ENCODE data around the gene IRF2.
"Not testable (repeated sequence)": the region's sequence is repeated elsewhere in the genome, so short reads cannot be mapped to it uniquely, and the experiment has no call there.

IRF2 gene

DNA sequence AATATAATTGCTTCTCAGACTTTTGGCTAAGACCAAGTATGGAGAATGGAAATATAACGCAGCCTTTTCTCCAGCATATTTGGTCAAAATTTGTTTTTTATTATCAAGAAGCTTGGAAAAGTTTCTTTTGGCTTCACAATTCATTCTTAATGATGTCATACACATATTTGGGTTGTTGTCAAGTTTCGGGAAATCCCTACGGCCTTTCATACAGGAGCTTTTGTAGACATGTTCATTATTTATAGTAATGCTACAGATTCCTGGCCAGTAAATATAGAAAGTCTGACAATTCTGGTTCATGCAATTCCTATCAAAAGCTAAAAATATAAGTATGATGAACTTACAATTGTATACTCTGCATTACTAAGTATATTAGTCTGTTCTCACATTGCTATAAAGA, 112.9 kb downstream of the IRF2 start:
- DNase-seq: peak; percentile 78

DNA sequence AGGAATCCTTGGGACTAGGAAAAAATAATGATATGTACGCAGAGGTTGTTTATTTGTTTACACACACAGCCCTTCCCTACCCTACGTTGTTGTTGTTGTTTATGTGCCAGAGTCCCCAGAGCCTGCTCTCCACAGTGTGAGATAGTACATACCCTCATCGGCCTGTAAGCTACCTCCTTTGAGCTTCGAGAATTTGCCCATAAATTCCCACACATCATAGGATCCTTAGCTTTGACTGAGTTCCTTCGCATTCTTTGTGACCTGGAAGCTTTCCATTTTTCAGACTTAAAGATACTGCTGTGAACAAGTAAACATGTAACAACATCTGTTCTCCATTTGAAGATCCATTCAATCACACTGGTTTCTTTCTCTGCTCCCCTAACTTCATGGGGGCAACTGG, 114.5 kb downstream of the IRF2 start:
- peak; percentile 31 for DNase-seq

DNA sequence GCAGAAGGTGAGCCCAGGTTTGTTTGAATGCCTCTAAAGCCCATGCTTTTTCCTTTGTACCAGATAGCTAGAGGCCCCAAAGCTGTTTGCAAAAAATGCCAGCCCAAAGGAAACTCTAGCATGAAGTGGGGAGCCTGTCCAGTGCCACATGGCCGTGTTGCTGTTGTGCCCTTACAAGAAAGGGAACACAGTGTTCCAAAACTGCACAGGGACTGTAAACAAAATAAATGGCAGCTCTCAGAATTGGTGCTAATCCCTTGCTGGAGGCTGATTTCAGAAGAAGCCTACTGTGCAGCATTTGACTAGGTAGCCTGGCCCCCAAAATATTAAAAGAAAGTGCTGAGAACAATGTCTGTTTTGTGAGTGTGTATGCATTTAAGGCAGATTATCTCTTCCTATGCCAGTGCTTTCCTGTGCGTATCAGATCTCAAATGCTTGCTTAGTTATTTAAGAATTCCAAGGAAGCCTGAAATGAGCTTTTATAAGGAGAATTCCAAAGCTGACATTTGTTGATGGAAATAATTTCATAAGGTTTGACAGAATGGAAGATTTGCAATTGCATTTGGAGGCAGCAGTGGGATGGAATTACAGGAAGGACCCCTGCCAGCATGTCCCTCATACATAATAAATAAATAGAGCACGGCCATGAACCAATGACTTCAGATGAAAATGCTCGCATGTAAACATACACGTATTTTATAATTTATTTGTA, 115.7 kb downstream of the IRF2 start:
- no peak for DNase-seq

DNA sequence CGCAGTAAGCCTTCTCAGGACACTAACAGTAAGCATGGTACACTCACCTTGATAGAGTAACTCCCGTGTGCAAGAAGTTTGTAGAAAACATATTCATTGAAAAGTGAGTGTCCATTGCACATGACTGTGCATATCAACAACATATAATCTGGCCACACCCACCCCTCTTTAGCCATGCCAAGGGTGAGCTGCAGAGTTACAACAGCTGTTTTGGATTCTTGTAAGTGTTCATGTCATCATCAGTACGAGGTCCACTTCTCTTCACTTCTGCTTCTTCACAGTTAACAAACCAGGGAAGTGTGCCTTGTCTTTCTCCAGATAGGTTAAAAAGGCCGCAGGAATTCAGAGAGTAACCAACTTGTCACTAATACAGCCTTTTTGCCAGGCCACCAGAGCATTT, 116.6 kb downstream of the IRF2 start:
- no peak for DNase-seq

DNA sequence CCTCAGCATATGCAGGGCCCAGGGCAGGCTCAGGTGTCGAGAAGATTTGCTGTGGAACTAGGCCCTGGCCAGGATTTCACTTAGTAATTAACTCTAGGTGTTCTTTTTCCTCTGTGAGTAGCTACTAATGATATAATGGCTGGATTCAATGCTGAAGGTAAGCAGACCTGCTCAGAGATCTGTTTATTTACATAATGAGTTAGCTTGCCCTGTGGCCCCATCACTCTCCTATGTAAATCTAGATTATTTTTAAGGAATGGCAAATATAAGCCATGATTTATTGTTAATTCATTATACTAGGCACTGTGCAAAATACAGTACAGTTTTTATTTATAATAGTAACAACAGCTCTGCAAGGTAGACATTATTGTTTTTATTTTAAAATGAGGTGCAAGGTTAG, 117.2 kb downstream of the IRF2 start:
- no peak for DNase-seq

DNA sequence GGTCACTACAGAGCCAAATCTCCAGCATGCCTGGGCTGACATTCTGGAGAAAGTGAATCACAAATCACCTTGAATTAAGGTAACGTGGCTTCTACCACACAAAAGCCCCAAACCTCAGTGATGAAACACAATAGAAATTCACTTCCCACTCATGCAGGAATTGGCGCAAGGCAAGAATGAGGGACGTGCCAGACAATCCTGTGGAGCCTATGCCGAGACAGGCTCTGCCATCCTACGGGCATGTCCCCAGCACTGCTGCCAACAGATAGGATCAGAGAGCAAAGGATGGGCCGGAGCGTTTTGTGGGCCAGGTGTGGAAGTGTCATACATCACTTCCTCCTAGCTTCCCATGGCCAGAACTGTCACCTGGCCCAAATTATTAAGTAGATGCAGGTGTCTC, 118.0 kb downstream of the IRF2 start:
- DNase-seq: no peak

DNA sequence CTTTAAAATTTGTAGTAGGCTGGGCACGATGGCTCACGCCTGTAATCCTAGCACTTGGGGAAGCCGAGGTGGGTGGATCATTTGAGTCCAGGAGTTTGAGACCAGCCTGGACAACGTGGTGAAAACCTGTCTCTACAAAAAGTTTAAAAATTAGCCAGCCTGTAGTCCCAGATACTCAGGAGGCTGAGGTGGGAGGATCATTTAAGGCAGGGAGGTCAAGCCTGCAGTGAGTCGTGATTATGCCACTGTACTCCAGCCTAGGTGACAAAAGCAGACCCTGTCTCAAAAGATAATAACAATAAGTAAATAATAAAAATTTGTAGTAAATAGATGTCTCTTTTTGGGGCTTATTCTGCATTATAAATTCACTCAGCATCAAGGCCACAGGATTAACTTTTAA, 118.5 kb downstream of the IRF2 start:
- DNase-seq: no peak

DNA sequence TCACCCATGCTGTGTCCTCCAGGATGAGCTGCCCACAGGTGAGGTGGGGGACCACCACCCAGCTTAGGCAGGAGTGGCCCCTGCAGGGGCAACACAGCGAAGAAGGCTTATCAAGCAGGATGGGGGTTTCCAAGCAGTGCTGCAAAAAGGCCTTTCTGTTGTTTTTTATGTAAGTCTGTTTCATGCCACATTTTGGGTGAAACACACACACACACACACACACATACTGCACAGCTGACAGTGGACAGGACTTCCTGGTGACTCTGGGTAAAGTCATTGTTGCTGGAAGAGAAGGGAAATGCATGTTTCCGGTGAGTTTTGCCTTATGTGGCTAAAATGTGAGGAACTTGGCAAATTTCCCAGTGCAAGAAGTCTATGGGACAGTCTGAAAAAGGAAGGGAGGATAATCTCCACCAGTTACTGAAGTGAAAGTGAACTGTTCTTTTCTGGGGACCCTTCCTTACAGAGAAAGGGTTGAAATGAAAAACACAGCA, 119.2 kb downstream of the IRF2 start:
- peak; percentile 92 for DNase-seq

DNA sequence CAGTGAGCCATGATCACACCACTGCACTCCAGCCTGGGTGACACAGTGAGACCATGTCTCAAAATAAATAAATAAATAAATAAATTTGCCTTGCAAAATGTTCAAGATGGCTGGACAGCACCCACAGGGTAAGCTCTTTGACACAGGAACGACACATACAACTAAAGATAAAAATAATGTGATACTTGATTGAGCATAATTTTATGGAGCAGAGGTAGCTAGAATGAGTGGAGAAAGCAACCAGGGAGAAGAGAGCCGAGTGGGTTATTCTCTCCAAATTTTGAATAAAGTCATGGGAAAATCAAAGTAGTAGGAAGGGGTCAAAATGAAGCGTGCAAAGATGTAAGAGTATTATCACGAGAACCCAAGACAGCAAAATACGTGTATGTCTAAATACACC, 121.5 kb downstream of the IRF2 start:
- DNase-seq: no peak

DNA sequence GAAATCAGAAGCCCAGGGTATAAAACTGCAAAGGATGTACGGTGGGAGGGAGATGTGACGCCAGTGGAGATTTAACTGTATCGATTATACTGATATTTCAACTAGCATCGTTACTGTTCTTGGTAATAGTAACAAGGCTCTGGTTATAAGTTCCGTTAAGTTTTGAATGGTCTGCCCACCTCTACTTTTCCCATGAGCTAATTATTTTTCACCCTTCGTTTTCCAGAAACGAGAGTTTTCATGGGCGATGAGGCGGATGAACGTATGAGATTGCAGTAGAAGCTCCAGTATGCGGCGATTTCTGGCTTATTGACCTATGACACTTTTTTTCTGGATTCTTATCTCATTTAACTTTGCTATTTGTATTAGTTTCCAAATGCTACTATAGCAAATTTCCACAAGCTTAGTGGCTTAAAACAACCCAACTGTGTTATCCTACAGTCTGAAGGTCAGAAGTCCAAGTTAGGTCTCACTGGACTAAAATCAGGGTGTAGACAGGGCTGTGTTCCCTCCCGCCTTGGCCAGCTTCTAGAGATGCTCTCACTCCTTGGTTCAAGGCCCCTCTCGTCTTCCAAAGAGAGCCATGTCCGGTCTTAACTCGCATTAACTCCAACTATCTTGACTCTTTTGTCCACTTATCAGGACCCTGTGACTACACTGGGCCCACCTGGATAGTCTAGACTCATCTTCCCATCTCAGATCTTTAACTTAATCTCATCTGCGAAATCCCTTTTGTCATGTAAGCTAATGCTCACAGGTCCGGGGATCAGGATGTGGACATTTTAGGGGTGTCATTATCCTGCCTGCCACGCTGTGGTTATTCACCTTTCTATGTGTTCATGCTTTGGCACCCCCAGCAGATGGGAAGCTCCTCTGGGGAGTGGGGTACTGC, 122.5 kb downstream of the IRF2 start:
- DNase-seq: no peak

DNA sequence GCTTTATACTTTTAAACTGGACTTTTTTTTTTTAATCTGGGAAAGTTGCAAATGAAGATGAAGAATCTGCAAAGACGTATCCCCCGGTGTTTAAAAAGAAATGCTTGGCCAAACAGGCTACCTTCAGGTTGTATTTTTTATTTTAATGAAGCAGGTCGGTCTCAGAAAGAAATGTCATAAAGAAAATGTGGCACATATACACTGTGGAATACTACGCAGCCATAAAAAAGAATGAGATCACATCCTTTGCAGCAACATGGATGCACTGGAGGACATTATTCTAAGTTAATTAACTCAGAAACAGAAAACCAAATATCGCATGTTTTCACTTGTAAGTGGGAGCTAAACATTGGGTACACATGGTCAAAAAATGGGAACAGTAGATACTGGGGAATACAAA, 123.4 kb downstream of the IRF2 start:
- no peak for DNase-seq

DNA sequence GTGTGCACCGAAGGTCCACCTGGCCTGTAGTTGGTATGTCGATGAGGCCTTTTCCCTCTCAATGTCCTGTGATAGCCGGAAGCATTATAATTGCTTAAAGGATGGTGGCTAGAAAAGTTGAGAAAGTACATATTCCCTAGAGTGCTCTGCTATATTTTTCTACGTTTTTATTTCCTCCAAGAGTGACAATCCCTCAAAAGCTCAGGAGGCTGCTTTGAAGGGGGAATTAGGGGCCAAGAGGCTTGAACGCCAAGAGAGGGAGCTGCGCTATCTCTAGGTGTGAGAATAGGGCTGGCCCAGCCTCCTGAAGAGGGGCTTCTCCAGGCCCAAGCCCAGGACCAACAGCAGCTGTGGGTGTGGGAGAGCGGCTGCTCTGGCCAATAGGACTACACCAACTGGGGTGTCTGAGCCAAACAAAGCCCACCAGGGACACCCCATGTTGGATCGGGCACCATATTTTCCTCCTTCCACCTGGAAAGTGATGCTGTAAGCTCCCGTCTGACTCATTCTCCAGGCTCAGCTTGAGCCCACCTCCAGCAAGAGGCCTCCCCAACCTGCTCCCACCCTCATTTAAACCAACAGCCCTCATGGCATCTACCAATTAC, 124.0 kb downstream of the IRF2 start:
- DNase-seq: no peak

DNA sequence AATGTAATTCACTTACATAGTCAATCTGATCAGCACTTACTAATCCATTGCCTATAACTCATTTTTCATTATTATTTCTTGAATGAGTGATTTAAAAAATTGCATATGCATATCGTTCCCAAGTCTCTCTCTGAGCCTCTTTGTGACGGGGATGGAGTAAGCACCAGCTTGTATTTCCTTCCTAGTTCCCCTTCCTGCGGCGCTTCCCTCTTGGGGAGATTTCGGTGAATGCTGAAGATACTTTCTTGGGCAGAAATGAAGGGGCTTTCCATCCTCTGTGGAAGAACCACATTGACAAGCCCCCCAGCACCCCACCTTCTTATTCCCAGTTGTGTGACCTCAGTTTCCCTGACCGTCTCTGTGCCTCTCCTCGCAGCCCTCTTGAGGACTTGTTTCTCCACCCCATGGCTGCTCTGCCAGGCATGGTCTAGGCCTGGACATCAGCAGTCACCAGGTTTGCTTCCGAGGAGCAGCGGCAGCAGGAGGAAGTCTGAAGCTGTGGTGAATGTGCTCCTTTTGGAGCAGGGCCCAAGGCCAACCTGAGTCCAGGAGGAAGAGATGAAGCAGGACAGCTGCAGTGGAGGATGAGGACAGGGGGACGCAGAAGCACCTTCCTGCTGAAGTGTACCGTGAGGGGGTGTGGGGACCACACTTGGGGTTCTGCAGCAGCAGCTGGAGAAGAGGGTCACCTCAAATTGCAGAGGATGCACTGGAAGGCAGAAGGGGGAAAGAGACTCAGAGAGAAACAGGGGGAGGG, 124.9 kb downstream of the IRF2 start:
- DNase-seq: no peak

DNA sequence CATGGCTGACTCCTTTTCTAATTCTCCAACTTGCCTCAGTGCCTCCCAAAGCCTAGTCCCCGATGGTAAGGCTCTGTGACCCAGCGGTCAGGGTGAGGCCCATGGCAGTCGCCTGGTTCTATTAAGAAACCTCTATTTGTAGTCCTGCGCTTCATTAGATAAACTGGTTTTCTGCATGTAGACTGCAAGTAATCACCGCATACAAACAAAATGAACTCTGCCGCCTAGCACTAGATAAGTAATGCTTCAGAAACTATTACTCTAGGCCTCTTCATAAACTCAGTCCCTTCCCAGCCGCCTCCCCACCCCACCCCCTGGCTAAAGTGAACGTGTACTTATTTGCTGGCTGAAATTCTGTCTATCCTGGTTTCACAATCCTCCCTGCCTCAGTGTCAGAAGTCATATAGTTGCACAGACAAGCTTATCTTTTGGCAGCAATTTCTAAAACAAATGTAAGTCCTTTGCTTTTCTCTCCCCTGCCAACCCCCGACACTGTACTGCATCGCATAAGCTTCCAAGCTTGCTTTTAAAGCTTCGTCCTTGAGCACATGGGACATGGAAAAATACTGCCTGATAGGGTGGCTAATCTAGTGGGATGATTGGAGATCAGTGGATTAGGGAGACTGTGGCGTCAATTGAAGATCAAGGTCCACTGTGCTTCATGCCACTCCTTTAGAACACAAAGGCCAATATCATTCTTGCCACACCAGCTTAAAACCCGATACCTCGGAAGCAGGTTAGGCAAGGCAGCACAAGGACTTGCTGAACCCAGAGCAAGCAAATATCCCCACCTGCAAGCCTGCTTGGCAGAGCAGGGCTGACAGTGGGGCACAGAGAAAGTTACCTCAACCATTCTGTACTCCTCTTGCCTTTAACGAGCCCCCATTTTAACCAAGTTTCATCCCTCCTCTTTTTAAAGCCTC, 125.8 kb downstream of the IRF2 start:
- peak; percentile 3 for DNase-seq

DNA sequence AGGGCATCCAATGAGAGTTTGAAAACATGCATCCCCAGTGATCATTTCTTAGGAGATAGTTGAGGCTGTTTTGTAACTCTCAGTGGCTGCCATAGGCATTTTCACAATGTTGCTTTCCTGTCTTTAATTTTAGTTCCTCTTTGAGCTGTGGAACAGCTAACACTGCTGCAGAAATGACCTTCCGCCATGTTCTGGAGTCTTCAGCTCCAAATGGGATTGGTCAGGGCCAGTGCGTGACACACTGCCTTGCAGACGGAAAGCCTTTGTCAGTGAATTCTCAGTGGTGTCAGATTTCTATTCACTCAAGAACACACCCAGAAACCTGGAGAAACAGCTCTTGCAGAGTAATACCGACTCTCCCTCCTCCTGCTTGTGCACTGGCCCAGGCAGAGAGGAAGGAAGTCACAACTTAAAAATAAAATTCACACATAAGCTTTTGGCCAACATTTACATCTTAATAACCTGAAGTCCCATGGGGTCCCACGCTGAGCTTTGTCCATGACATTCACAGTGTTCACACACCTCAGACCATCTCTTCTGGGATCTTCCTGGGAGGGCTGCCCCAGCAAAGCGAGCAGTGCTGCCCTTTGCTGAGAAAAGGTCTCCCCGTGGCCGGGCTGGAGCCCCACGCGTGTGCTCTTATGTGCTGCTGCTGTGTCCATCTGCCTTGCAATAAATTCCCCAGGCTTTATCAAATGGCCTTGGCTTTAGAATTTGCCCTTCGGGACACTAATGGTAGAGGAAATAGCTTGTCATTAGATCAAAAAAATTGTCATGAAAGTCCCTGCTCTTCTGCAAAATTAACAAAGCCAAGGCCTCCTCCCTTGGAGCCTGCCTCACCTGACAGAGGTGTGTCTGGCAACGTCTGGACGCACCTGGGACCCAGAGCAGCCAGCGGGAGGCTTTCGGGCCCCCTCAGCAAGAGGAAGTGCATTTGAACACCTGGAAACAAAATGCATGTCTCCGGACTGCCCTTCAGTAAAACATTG, 126.8 kb downstream of the IRF2 start:
- peak; percentile 51 for DNase-seq

DNA sequence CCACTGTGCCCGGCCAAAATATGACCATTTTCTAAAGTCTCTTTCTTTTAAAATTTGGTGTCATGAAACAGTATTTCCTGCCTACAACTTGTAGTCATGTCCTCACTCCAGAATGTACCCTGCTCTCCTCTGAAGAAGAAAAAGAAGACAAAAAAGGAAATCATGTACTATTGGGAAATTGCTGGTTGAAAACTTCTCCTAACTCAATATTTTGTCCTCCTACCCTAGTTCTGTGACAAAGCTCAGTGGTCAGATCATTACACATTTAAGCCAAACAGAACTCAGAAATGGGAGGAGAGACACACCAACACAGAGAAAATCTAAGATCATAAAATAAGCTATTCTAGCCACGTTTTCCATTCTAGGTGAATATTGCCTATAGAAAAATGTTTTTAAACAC, 127.7 kb downstream of the IRF2 start:
- DNase-seq: no peak

DNA sequence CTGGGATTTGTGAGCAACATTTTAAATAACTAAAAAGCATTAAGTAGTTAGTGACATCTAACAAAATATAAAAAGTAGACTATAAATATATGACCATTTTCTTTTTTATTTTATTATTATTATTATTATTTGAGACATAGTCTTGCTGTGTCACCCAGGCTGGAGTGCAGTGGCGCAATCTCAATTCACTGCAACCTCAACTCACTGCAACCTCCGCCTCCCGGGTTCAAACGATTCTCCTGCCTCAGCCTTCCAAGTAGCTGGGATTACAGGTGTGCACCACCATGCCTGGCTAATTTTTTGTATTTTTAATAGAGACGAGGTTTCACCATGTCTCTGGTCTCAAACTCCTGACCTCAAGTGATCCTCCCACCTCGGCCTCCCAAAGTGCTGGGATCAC, 128.1 kb downstream of the IRF2 start:
- DNase-seq: not testable (repeated sequence)

DNA sequence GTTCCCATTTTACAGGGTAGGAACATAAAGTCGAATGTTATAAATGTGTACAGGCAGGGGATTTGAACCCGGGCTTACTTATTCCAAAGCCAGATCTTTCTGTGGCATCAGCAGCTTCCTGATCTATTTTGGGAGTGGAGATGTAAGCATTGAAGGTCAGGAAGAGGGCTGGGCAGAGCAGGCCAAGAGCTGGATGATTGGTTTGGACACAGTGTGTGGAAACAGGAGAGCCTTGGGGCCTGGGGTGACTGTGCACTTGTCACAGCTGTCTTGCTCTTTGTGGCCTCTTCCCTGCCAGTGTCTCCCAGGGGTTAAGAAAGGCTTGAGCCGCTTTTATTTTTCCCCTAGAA, 128.8 kb downstream of the IRF2 start:
- DNase-seq: no peak

DNA sequence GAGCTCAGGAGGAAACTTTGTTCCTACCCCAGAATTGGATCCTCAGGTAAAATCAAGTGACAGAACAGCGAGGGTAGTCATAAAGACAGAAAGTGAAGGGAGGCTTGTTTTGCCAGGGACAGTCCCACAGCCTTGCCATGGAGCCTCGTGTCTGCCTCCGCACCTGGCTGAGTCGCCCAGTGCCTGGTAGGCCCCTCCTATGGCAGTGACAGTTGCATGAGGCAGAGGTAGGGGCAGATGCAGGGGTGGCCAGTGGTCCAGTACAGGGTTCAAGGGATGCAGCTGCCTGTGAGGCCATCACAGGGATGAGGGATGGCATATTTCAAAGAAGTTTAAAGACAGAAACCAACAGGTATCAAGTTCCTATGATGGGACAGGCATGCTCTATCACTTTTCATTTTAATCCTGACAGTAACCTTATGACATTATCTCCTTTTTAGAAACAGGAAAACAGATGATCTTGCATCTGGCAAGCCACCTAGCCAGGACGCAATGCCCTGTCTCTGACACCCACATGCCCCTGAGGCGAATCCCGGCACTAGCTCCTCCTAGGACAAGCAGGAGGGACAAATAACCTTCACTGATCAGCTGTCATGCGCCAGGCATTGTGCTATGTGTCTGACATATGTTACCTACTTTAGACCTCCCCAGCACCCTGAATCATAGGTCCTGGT, 129.3 kb downstream of the IRF2 start:
- DNase-seq: no peak

DNA sequence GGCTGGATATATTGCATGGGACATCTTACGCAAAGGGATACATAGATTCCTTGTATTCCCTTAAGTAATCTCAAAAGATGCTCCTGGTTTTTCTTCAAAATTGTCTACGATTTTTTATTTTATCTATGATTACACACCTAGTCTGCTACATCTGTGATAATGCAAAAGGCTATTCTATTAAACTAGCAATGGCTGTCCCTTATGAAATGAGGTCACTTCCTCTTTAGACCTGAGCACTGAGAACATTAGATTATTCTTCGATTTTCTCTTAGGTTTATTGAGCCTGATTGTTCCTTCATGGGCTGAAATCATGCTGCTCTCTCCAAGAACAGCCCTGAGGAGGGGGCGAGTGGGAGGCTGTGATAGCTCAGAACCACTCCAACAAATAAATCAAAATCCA, 129.9 kb downstream of the IRF2 start:
- no peak for DNase-seq
